ENCODE results near the gene ANGPTL7. TPM values are rescaled to one million over a fixed set of nuclear protein-coding genes. Genes with fewer than 3 reads are reported as not detected.

ANGPTL7 gene
- total and polyA plus RNA-seq, 10 donors: 0.18 to 1.7 TPM; not detected in 8

DNA sequence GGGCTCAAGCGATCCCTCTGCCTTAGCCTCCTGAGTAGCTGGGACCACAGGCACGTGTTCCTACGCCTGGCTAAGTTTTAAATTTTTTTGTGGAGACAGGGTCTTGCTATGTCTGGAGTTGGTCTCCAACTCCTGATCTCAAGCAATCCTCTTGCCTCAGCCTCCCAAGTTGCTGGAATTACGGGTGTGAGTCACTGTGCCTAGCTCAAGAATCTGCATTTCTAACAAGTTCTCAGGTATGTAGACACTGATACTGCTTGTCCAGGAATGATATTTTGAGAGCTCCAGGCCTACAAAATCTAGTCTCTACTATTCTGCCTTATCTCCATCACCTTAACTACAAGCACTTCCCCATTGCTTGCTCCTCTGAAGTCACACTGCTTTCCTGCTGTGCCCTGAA is 22.3 kb downstream of the ANGPTL7 start:
- no peak overlapping the region for H3K27ac ChIP-seq
- H3K27me3 ChIP-seq (replicated peaks in 1 of 7): no peaks in the 10 kb centered on the region
- WGBS, 5 donors: 91 to 98% (median 96%) methylated on average over 4 of the region's 4 CpGs
- intact Hi-C loops (cut with DNase I; ENCODE audit: low total_unique reads): no loop called here
- TF ChIP-seq, protein P1, sequence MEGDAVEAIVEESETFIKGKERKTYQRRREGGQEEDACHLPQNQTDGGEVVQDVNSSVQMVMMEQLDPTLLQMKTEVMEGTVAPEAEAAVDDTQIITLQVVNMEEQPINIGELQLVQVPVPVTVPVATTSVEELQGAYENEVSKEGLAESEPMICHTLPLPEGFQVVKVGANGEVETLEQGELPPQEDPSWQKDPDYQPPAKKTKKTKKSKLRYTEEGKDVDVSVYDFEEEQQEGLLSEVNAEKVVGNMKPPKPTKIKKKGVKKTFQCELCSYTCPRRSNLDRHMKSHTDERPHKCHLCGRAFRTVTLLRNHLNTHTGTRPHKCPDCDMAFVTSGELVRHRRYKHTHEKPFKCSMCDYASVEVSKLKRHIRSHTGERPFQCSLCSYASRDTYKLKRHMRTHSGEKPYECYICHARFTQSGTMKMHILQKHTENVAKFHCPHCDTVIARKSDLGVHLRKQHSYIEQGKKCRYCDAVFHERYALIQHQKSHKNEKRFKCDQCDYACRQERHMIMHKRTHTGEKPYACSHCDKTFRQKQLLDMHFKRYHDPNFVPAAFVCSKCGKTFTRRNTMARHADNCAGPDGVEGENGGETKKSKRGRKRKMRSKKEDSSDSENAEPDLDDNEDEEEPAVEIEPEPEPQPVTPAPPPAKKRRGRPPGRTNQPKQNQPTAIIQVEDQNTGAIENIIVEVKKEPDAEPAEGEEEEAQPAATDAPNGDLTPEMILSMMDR (IDR thresholded peaks at IDR 0.05 in 8 of 11, conservative IDR thresholded peaks at IDR 0.05 in 3 of 11): no peak
- TF ChIP-seq POLR2A (IDR thresholded peaks at IDR 0.05): no peak
- TF ChIP-seq POLR2AphosphoS5 (IDR thresholded peaks at IDR 0.05): no peak
- no peak overlapping the region for H3K4me3 ChIP-seq
- DNase-seq: no peak
- no peaks in the 10 kb centered on the region for H3K9me3 ChIP-seq
- H3K36me3 ChIP-seq: peaks cover 5 to 100% (median 89%) of the 10 kb centered on the region in 6 donors
- H3K4me1 ChIP-seq: no peaks in the 10 kb centered on the region

DNA sequence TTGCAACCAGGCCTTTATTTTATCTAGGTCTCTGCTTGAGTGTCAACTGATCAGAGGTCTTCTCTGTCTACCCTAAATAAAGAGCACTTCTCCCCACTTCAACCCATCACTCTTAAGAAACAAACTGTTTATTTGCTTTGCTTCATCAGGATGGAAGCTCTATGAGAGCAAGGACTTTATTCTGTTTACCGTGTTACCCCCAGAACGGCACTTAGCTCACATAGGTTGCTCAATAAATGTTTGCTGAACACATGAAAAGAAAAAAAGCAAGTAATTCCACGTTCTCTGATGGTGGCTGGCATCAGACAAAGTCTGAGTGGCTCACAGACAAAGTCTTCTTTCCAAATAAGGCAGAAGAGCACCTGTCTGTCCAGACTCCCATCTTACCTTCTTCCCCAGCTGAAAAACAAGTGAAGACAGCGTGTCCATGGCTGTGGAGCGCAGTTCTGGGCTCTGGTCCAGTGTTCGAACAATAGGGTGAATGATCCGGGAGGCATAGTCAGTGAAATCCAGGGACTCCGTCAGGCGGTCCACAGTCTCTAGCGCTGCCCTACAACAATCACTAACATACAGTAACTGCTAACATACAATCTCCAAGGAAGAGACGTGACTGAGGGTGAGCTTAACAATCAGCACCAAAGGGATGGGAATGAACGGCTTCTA is 22.9 kb downstream of the ANGPTL7 start:
- 95 to 98% (median 96%) methylated on average over 12 of the region's 12 CpGs for WGBS, 5 donors
- intact Hi-C loops (cut with DNase I; ENCODE audit: low total_unique reads): no loop called here
- no peaks in the 10 kb centered on the region for H3K27me3 ChIP-seq (replicated peaks in 1 of 7)

DNA sequence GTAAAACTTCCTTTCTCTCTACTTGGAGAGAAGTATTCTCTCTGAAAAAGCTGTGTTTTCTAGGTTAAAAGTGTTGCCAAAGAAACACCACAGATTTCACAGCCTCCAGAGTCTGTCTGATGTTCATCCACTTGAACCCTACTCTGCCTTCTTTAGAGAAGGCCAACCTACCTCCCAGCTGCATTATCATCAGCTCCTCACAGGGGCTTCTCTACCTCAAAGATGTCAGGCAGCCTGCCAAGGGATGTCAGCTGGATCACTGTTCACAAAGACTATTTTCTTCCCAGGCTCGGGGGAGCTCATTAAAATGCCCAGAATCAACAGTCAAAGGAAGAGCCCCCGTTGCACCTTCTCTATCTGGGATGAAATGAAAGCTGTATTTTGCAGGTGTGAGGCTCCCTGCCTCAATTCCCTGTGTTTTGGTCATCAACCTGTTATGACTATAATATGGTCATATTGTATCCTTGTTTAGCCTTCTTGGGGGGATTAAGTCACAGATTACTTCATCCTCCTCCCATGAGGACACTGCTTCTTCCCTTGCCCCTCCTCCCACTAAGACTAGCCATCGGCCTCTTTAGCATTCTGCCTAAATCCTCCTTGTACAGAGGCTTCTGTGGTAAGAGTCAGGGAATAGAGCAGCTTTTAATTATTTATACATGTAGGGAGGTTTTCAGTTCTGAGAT is 25.7 kb downstream of the ANGPTL7 start:
- DNase-seq: no peak
- TF ChIP-seq POLR2AphosphoS5 (IDR thresholded peaks at IDR 0.05) (no peak), POLR2A (IDR thresholded peaks at IDR 0.05) (no peak)
- Histone ChIP-seq H3K27me3 (replicated peaks in 1 of 7) (no peaks in the 10 kb centered on the region), H3K36me3 (peaks cover 0 to 100% (median 91%) of the 10 kb centered on the region in 6 donors), H3K4me1 (no peaks in the 10 kb centered on the region), H3K27ac (no peak overlapping the region), H3K4me3 (no peak overlapping the region), H3K9me3 (no peaks in the 10 kb centered on the region)
- 82 to 96% (median 87%) methylated on average over 3 of the region's 3 CpGs for WGBS, 5 donors
- intact Hi-C loops (cut with DNase I; ENCODE audit: low total_unique reads): no loop called here

More for the DNA sequence above, 22.9 kb downstream of the ANGPTL7 start:
- Histone ChIP-seq H3K4me3 (no peak overlapping the region), H3K4me1 (no peaks in the 10 kb centered on the region), H3K27ac (no peak overlapping the region), H3K9me3 (no peaks in the 10 kb centered on the region), H3K36me3 (peaks cover 5 to 100% (median 92%) of the 10 kb centered on the region in 6 donors)
- no peak for DNase-seq
- TF ChIP-seq POLR2A (IDR thresholded peaks at IDR 0.05) (no peak), POLR2AphosphoS5 (IDR thresholded peaks at IDR 0.05) (no peak)
- TF ChIP-seq, protein P1 (IDR thresholded peaks at IDR 0.05 in 8 of 11, conservative IDR thresholded peaks at IDR 0.05 in 3 of 11): no peak

DNA sequence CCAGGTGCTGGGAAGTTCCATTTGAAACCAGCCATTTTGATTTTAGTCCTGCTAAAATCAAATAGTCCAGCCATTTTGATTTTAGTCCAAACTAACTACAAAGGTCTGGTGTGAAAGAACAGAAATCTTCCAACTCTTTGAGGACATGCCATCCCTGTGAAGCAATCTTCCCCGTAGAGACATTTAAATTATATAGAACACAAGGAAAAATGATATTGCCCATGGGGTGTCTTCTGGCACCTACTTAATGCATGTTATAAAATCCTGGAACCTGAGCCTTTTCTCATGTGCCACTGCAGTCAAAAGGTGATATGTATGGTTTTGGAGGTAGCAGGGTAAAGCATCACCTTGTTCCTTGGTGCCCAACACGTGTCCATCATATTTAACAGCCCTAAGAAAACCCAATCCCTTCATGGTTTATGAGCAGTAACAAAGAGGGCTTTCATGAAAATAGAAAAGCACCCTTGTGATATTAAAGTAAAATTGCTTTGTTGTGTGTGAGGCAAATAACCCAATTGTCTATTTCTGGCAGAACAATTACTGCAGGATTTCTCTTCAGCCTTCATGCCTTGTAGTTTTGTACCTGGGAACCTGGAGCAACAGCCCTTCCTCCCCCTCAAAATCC is 26.3 kb downstream of the ANGPTL7 start:
- Histone ChIP-seq H3K27me3 (replicated peaks in 1 of 7) (no peaks in the 10 kb centered on the region), H3K9me3 (no peaks in the 10 kb centered on the region), H3K36me3 (peaks cover 0 to 100% (median 88%) of the 10 kb centered on the region in 6 donors), H3K27ac (no peak overlapping the region), H3K4me1 (no peaks in the 10 kb centered on the region), H3K4me3 (no peak overlapping the region)
- WGBS, 5 donors: 93 to 97% (median 96%) methylated on average over 2 of the region's 2 CpGs
- TF ChIP-seq POLR2A (IDR thresholded peaks at IDR 0.05) (no peak), POLR2AphosphoS5 (IDR thresholded peaks at IDR 0.05) (no peak)
- TF ChIP-seq, protein P1 (IDR thresholded peaks at IDR 0.05 in 8 of 11, conservative IDR thresholded peaks at IDR 0.05 in 3 of 11): no peak
- no peak for DNase-seq
- intact Hi-C loops (cut with DNase I; ENCODE audit: low total_unique reads): no loop called here
